Mucosa of rectum (tissue), 2 donors: Measurements from ENCODE around the gene KRT32.

Experiments
- H3K27ac ChIP-seq, 2 donors: one replicate each; pipeline ENCODE4 v1.7.0; 2013; ENCODE audit warnings: inconsistent platforms in 2 of 2, low read depth in 2 of 2, low read length in 2 of 2
- H3K27me3 ChIP-seq, 2 donors: one replicate each; pipeline ENCODE4 v1.7.0; 2013; ENCODE audit warnings: low read length in 2 of 2; ENCODE audit not compliant: control insufficient read depth in 2 of 2, insufficient read depth in 2 of 2
- H3K36me3 ChIP-seq, 2 donors: one replicate each; pipeline ENCODE4 v1.7.0; 2013; ENCODE audit warnings: low read length in 2 of 2; ENCODE audit not compliant: control insufficient read depth in 2 of 2, insufficient read depth in 2 of 2
- H3K4me1 ChIP-seq, 2 donors: one replicate each; pipeline ENCODE4 v1.7.0; 2013; ENCODE audit warnings: low read length in 2 of 2, mild to moderate bottlenecking in 1 of 2; ENCODE audit not compliant: control insufficient read depth in 2 of 2, insufficient read depth in 2 of 2
- H3K4me3 ChIP-seq, 2 donors: one replicate each; pipeline ENCODE4 v1.7.0; 2013; ENCODE audit warnings: low read length in 2 of 2
- H3K9ac ChIP-seq, 2 donors: one replicate each; pipeline ENCODE4 v1.7.0; 2013; ENCODE audit warnings: low read length in 2 of 2, low read depth in 1 of 2, mild to moderate bottlenecking in 1 of 2
- H3K9me3 ChIP-seq, 2 donors: one replicate each; pipeline ENCODE4 v1.7.0; 2013; ENCODE audit warnings: low read length in 2 of 2; ENCODE audit not compliant: control insufficient read depth in 2 of 2
- donor health status: healthy.
- donor health status: Normal muscosa, but diverticular disease.

KRT32 gene

DNA sequence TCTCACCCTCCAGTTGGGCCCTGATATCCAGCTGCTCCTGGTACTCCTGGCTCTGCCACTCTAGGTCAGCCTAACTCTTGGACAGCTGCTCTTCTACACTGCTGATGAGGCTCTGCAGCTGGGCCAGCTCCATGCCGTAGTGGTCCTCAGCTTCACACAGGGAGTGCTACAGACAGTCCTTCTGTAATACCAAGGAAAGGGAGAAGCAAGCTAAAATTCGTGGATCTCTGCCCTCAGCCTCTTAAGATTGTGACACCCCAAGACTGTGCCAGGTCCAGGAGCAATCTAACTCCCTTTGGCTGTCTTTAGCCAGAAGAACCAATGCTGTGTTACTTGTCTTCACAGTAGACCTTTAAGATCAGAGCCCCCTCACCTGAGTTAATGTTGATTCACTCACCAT lies 18.7 kb downstream of the KRT32 start:
- Histone ChIP-seq H3K36me3 (no peaks in the 10 kb centered on the region), H3K4me3 (no peak overlapping the region), H3K9ac (no peak overlapping the region), H3K27me3 (peaks cover 0 to 10% of the 10 kb centered on the region in 2 donors), H3K9me3 (no peaks in the 10 kb centered on the region), H3K27ac (no peak overlapping the region), H3K4me1 (no peaks in the 10 kb centered on the region)

DNA sequence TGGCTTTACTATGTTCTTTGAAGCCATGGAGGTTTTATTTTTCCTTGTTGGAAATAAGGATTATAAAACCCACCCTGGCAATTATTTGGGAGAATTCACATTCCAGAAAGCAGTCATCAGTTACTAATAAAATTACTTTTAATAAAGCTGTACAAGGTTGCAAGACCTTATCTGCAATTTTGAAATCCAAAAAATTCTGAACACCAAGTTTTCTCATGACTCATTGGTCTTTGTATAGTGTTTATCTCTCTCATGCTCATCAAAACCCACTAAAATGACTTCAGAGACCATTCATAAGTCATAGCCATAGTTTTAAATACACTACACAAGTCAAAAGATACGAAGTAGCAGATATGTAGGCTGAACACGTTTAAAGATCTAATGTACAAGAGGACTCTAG lies 20.4 kb downstream of the KRT32 start:
- H3K9me3 ChIP-seq: no peaks in the 10 kb centered on the region
- H3K36me3 ChIP-seq: no peaks in the 10 kb centered on the region
- no peak overlapping the region for H3K4me3 ChIP-seq
- no peak overlapping the region for H3K27ac ChIP-seq
- no peaks in the 10 kb centered on the region for H3K4me1 ChIP-seq
- H3K27me3 ChIP-seq: peaks cover 0 to 8% of the 10 kb centered on the region in 2 donors
- H3K9ac ChIP-seq: no peak overlapping the region

DNA sequence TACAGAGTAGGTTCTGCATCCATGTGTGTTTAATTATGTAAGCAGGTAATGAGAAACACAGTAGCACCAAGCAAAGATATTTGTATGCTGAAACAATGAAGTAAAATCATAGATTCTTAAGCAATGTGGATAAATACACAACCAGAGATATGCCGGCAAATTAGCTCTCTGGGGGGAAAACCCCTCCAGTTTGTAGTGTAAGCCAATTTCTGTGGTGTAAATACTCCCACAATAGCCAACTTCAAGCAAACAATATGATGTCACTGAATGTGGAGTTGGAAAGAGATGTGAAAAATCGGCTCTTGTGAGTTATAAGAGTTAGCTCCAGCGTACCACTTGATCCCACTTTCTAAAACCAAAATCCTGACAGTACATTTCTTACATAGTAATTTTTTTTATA lies 22.5 kb downstream of the KRT32 start:
- peaks cover 0 to 8% of the 10 kb centered on the region in 2 donors for H3K27me3 ChIP-seq
- H3K4me1 ChIP-seq: no peaks in the 10 kb centered on the region
- H3K36me3 ChIP-seq: no peaks in the 10 kb centered on the region
- H3K9ac ChIP-seq: no peak overlapping the region
- no peak overlapping the region for H3K4me3 ChIP-seq
- H3K9me3 ChIP-seq: no peaks in the 10 kb centered on the region
- H3K27ac ChIP-seq: no peak overlapping the region

DNA sequence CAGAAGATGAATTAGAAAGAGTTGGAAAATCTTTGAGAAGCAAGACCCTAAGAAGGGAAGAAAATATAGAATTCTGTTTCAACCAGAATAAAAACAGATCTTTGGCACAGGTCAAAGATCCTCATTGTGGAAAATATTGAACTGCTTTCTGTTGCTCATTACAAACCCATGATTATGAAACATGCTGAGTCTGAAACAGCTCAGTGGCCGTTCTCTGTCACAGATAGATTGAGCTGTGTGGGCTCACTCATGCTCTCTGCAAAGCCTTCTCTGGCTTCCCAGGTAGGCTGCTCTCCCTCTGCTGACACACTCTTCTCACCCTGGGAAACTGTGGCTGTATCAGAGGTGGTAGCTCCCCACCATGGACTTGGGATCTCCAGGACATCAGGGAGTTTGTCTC lies 23.0 kb downstream of the KRT32 start:
- H3K4me1 ChIP-seq: no peaks in the 10 kb centered on the region
- no peaks in the 10 kb centered on the region for H3K36me3 ChIP-seq
- peaks cover 0 to 8% of the 10 kb centered on the region in 2 donors for H3K27me3 ChIP-seq
- H3K27ac ChIP-seq: no peak overlapping the region
- H3K9ac ChIP-seq: no peak overlapping the region
- H3K4me3 ChIP-seq: no peak overlapping the region
- H3K9me3 ChIP-seq: no peaks in the 10 kb centered on the region

DNA sequence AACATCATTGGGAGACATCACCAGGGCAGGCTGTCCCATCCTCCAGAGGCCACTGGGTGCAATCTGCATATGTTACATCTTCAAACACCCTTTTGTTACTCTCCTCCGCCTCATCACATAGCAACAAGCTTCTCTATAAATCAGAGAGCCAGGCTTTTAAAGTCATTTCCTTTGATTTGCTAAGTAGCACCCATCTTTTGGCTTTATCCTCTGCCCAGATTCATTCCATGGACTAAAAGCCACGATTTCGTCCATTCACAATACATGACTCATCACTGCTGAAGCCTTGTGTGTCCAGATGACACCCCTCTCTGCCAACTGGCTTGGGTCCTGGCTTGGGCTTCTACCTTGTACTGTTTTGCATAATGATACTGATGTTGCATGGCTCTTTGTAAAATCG lies 24.4 kb downstream of the KRT32 start:
- Histone ChIP-seq H3K36me3 (no peaks in the 10 kb centered on the region), H3K4me1 (no peaks in the 10 kb centered on the region), H3K9ac (no peak overlapping the region), H3K9me3 (no peaks in the 10 kb centered on the region), H3K27me3 (peaks cover 0 to 7% of the 10 kb centered on the region in 2 donors), H3K27ac (no peak overlapping the region), H3K4me3 (no peak overlapping the region)

DNA sequence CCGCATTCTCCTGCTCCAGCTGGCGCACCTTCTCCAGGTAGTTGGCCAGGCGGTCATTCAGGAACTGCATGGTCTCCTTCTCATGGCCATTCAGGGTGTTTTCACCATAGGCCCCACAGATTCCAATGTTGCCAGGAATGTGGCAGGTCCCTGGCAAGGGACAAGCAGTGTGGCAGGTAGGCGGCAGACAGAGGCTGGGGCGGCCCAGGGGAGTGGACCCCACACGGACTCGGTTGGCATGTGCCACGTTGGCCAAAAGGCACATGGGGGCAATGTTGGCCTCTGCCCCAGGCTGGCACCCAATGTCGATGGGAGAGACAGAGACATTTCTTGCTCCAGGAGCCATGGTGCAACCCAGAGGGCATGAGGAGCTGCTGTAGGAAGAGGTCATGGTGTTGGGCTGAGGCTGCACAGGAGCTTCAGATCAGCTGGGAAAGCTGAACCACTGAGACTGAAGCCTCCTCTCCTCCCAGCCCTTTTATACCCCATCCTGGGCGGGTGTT lies 26.6 kb downstream of the KRT32 start, which contains the start of gene KRT38:
KRT38 (minus strand) TSS at position 453 of the 503 bp plus-strand sequence; CDS start at position 391, 62 bp downstream.
- H3K27ac ChIP-seq: no peak within 1 kb of the TSS
- H3K27me3 ChIP-seq: peaks cover 0 to 7% of the 10 kb centered on the region in 2 donors
- no peak within 1 kb of the TSS for H3K9ac ChIP-seq
- no peak within 1 kb of the TSS for H3K4me3 ChIP-seq
- H3K9me3 ChIP-seq: no peaks in the 10 kb centered on the region
- no peaks in the 10 kb centered on the region for H3K36me3 ChIP-seq
- H3K4me1 ChIP-seq: no peaks in the 10 kb centered on the region

DNA sequence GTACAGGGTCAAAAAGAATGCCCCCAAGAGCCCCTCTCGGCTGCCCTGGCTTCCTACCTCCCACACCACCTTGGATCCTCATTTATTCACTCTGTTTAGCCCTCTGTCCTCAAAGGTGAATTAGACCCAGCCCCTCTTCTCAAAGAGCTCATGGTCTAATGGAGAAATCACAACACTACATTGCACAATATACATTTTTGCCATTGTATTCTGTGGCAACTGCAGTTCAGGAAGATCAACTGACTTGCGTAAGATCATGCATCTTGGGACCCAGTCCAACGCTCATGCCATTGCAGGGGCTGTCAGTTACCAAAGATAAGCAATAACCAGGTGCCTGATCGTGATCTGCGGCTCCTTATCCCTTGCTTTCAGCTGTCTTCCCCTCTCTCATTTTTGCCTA lies 27.8 kb downstream of the KRT32 start:
- no peak overlapping the region for H3K27ac ChIP-seq
- no peak overlapping the region for H3K9ac ChIP-seq
- no peak overlapping the region for H3K4me3 ChIP-seq
- no peaks in the 10 kb centered on the region for H3K9me3 ChIP-seq
- H3K4me1 ChIP-seq: no peaks in the 10 kb centered on the region
- peaks cover 0 to 4% of the 10 kb centered on the region in 2 donors for H3K27me3 ChIP-seq
- H3K36me3 ChIP-seq: no peaks in the 10 kb centered on the region

DNA sequence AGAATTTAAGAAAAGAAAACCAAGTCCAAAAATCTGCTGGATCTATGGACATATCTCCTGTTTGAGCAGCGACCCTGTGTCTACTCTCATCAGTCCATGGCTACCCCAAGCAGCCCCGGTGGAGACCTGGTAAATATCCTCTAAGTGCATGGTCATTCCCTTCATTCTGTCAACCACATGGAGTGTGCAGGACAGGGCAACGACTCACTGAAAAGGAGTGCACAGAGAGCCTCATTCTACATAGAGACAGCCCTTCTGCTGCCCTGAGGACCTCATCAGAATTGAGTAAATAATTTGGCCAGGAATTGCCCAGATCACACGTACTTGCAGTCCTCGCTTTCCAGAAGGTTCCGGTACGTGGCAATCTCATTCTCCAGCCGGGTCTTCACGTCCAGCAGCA lies 29.4 kb downstream of the KRT32 start:
- Histone ChIP-seq H3K9ac (no peak overlapping the region), H3K36me3 (no peaks in the 10 kb centered on the region), H3K27ac (no peak overlapping the region), H3K9me3 (no peaks in the 10 kb centered on the region), H3K27me3 (no peaks in the 10 kb centered on the region), H3K4me1 (no peaks in the 10 kb centered on the region), H3K4me3 (no peak overlapping the region)

DNA sequence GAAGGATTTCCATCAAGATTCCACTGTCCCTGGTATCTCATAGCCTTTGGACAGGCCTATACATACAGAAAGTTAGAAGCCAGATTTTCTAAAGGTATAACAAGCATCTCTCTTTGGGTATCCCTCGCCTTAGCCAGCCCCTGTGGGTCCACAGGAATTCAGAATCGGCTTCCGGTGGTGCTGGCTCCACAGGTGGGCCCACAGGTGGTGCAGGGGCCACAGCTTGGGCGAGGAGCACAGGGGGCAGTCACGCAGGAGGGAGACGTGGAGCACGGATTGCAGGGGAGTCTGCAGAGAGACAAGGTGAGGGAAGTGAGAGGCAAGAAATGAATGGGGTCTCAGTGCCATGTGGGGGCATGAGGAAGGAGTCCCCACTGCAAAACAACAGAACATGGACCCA lies 29.9 kb downstream of the KRT32 start:
- Histone ChIP-seq H3K27me3 (no peaks in the 10 kb centered on the region), H3K27ac (no peak overlapping the region), H3K4me3 (no peak overlapping the region), H3K9me3 (no peaks in the 10 kb centered on the region), H3K9ac (no peak overlapping the region), H3K36me3 (no peaks in the 10 kb centered on the region), H3K4me1 (no peaks in the 10 kb centered on the region)

DNA sequence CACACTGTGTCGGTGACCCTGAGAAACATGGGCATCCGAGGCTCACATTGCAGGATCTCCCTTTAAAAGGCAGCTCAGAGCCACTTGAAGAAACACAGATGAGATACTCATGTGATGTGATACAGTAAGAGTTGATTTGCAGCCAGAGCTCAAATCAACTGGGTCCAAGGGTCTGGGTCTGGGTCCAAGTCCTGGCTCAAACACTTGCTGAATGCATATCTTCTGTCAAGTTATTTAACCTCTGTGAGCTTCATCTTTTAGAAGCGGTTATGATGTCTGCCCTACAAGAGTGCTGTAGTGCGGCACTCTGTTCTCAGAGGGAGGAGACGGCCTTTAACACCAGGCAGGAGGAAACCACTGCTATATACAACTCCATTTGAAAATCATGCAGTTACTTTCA lies 32.8 kb downstream of the KRT32 start:
- no peak overlapping the region for H3K27ac ChIP-seq

DNA sequence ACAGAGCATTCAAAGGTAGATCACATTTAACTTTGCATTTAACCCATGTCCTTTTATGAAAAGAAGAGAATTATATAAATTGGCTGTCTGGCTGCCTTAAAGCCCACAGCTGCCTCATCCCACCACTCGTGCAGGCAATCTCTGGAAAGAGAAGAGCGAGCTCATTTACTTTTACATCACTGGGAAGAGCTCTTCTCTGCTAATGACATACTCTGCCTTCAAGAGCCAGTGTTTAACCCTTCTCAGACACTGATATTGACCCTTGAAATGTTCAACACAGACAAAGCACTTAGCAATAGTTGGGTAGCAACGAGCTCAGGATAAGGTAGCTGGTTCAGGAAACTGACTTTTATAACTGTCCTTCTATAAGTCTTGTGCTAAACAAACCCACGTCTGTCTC lies 33.2 kb downstream of the KRT32 start:
- no peaks in the 10 kb centered on the region for H3K36me3 ChIP-seq
- H3K4me1 ChIP-seq: no peaks in the 10 kb centered on the region
- H3K27ac ChIP-seq: no peak overlapping the region
- H3K4me3 ChIP-seq: no peak overlapping the region
- no peaks in the 10 kb centered on the region for H3K9me3 ChIP-seq
- H3K27me3 ChIP-seq: no peaks in the 10 kb centered on the region
- no peak overlapping the region for H3K9ac ChIP-seq

More for the DNA sequence above, 32.8 kb downstream of the KRT32 start:
- no peaks in the 10 kb centered on the region for H3K4me1 ChIP-seq
- no peak overlapping the region for H3K4me3 ChIP-seq
- H3K9ac ChIP-seq: no peak overlapping the region
- H3K27me3 ChIP-seq: no peaks in the 10 kb centered on the region
- H3K36me3 ChIP-seq: no peaks in the 10 kb centered on the region
- no peaks in the 10 kb centered on the region for H3K9me3 ChIP-seq
